GM21737 (cell line): Measurements from ENCODE around the gene ARFRP1.

Experiments
- ATAC-seq: cut with Tn5 transposase; IDR thresholded peaks from one replicate; pipeline ENCODE4 v1.9.1; 2021; ENCODE audit warnings: mild to moderate bottlenecking, moderate library complexity; ENCODE audit not compliant: unreplicated experiment

The ARFRP1 gene, protein sequence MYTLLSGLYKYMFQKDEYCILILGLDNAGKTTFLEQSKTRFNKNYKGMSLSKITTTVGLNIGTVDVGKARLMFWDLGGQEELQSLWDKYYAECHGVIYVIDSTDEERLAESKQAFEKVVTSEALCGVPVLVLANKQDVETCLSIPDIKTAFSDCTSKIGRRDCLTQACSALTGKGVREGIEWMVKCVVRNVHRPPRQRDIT

GRCh38 chr20:63707558-63708300, at the start of gene ARFRP1, which contains the start of gene ZGPAT:
Gene ARFRP1 (minus strand): TSS chr20:63707976. CDS start chr20:63707091, 885 bp downstream.
Gene ZGPAT (plus strand): TSS chr20:63708039. CDS start chr20:63708581, 542 bp downstream.
- ATAC-seq: peak; percentile 61

- no peak for ATAC-seq
Observed at GRCh38 chr20:63756648-63756991, 48.8 kb upstream of the ARFRP1 start.

DNA sequence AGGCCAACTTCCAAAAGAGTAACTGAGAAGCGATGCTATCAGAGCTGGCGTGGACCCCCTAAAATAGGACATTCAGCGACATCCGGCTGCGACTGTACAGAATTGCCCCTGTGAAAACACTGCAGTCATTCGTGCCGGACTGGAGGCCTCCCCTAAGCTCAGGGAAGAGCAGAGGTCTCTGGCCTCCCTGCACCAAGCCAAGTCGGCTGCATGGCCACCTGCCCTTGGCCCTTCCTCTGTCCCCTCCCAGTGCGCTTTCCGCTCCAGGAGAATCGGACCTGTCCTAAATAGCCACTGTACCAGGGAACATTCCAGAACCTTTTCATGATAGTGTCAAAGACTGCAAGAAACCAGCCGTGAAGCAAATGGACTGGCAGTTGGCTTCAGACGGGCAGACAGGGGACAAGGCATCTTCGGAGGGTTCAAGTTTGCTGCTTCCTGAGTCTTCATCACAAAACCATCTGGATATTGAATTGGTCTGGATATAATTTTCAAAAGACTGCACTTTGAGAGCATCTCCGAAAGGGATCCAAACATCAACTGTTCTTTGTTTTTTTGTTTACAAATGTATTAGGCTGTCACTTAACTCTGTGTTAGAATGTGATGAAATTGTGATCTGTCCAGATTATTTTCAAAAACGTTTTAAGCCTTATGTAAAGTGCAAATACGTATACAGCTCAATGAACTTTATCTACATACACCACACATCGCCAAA, 48.3 kb upstream of the ARFRP1 start:
- ATAC-seq: no peak

DNA sequence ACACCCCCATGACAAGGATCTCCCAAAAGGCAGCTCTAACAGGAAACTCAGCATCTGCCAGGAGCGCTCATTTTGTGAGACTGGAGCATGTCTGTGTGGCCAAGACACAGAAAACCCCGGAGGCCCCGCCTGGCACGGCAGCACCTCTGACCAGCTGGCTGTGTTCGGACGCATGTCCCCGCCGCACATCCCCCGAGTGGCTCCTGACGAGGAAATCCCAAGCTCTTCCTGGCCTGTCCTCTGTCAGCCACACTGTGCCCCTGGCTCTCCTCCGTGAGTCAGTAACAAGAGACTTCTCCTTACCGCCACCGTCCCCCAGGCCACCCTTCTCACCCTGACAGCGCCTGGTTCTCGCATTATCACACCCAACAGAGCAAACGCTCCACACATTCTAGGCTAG, 46.2 kb upstream of the ARFRP1 start:
- no peak for ATAC-seq

- ATAC-seq: no peak
Observed at GRCh38 chr20:63753381-63753780, 45.6 kb upstream of the ARFRP1 start.

DNA sequence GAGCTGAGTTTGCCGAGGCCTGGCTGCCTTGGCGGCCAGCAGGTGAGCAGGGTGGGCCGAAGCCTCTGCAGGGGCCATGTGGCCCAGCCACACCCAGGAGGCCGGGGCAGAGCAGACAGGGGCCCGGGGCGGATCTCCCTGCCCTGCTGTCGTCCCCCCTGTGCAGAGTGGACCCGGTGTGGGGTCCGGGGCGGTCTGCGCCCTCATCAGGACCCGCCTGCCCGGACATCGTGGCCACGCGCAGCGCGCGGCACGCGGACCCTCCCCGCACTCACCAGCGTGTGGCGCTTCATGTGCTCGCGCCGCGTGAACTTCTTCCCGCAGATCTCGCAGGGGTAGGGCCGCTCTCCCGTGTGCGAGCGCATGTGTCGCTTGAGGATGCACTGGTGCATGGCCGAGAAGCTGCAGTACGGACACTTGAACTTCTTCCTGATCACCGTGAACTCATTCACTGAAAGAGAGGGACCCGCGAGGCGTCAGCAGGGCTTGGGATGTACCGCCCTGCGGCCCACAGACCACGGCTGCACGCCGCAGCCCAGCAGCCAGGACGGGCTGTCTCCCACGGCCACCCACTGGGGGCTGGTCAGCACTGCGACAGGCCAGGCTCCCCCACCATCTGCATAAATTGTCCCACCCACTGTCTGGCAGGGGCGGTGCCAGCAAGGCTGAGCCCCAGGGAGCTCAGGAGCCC, 44.8 kb upstream of the ARFRP1 start:
- no peak for ATAC-seq

DNA sequence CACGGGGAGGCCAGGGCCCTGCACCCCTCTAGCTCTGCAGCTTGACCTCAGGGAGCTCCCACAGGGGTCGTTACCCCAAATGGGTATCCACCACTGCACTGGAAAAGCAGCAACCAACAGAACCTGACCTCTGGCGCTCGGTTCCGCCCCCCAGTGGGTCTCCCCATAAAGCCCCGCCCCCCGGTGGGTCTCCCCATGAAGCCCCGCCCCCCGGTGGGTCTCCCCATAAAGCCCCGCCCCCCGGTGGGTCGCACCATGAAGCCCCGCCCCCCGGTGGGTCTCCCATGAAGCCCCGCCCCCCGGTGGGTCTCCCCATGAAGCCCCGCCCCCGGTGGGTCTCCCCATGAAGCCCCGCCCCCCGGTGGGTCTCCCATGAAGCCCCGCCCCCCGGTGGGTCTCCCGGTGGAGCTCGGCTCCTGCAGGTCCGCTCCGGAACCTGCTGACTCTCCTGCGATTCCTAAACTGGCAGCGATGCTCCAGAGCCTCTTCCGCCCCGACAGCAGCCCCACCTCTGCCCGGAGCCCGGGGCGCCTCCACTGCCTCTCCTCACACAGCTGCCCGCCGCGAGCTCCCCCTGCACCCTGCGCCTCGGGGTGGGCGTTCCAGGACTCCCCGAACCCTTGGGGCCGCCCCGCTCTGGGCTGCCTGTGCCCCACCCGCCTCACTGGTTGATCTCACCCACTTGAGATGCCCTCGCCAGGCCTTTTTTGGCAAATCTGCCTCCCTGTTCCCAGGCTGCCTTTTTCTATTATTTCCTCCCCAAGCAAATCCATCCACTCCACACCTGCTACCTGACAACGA, 43.9 kb upstream of the ARFRP1 start:
- no peak for ATAC-seq

DNA sequence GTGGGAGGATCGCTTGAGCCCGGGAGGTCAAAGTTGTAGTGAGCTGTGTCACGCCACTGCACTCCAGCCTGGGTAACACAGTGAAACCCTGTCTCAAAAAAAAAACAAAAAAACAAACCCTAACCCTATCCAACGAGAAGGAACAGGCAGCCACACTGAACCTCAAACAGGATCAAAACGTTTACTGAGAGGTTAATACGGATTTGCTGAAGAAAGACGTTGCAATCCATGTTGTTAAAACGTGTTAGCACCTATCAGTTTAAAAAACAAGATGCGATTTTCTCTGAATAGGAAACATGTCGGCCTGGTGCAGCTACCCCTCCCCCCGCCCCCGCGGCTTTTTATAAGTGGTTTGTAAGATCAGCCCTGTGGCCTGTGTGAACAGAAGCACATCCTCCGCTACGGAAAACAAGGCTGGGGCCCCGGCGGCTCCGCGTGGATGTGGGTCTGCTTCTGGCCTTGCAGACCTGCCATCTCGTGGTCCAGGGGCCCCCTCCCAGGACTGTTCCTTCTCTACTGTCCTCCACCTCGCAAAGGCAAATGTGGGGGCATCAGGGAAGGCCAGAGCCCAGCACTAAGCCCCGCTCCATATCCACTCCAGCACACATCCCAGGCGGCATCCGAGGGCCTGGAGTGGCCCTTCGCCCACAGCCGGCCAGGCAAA, 43.2 kb upstream of the ARFRP1 start:
- ATAC-seq: no peak

DNA sequence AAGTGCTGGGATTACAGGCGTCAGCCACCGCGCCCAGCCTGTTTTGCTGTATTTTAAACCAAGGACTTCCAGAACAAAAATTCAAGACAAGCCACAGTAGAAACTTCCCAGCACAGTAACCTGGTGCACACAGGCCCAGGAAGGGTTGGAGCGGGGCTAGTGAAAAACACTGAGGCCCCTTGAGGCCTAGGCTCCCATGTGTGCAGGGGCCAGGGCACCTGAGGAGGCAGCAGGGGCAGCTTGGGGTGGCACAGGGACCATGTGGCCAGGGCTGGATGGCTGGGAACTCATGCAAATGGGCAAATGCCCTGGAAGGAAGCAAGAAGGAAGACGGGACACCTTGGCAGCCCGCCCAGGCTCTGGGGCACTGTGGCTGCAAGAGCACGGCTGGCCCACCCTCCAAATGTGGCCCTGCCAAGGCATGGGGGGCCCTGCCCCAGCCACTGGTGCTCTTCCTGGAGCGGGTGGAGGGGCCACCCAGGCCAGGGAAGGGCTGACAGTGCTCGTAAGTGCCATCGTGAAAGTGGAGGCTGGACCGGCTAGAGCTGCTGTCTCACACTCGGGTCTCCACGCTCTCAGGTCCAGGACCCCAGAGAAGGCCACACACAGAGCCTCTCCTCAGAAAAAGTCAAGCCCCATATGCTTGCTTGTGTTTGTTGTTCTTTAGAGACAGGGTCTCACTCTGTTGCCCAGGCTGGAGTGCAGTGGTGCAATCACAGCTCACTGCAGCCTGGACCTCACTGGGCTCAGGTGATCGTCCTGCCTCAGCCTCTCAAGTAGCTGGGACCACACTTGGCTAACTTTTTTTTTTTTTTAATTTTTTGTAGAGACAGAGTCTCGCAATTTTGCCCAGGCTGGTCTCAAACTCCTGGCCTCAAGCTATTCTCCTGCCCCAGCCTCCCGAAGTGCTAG, 42.1 kb upstream of the ARFRP1 start:
- no peak for ATAC-seq

DNA sequence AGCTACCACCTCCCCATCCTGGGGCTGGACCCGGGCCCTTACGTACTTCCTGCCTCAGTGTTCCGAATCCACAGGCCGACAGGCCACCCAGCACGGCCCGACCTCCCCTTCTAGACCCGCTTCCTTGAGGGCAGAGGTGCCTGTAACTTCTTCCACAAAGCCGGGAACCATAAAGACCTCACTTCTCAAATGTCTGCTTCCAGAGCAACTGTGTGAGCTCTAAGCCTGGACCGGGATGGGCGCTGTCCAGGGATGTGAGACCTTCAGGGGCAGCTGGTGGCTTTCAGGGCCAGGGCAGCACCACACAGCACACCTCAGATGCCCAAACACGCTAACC, 41.1 kb upstream of the ARFRP1 start:
- no peak for ATAC-seq

DNA sequence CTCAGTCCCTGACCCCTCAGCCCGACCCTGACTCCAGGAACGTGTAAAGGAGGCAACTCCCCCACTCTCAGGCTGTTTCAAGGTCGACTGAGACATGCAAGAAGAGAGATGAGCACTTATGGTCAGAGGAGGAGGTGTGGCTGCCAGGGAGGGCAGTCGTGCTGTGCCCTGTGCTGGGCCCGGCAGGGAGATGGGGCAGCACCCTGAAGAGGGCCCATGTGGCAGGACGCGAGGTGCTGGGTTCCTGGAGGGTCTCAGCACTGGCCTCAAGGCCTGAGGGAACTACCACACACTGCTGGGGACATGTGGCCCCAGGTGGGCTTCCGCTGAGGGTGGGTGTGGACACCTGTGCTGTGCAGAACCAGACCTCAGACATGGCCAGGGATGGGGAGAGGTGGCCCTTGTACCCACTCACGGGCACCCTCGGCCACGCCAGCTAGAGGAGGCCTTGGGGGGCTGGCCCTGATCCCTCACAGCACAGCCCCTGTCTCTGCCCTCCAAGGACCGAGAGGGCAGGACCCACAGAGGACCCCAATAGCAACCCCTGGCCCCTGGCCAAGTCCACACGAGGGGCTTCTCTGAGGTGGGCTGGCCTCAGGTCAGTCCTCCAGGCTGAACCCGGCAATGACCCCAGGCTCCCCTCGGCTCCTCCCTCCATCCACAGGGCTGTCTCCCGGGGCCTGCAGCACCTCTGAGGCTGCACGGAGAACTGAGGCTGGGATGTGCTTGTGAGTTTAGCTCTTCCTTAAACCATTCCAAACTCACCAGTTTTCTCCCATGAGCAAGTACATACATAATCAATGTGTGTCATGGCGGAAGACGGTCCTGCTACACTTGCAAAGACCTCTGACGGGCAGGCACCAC, 40.5 kb upstream of the ARFRP1 start:
- ATAC-seq: no peak

DNA sequence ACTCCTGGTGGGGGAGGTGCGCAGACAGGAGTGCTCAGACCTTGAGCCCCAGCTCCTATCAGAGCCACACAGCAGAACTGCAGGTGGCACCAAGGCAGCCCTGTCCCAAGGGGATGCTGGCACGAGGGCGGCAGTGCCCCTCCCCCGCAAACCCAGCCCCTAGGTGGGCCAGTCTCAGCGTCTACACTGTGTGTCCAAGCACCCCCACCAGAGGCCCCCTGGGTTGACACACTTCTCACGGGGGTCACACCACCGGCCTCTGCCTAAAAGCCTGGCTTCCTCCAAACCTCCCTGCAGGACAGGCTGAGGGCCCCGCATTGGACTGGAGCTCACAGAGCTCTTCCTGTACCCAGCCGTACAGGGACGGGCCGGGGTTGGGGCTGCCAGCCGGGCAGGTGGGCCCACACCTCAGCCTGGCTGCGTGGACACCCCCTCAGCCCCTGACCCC, 39.9 kb upstream of the ARFRP1 start:
- no peak for ATAC-seq

DNA sequence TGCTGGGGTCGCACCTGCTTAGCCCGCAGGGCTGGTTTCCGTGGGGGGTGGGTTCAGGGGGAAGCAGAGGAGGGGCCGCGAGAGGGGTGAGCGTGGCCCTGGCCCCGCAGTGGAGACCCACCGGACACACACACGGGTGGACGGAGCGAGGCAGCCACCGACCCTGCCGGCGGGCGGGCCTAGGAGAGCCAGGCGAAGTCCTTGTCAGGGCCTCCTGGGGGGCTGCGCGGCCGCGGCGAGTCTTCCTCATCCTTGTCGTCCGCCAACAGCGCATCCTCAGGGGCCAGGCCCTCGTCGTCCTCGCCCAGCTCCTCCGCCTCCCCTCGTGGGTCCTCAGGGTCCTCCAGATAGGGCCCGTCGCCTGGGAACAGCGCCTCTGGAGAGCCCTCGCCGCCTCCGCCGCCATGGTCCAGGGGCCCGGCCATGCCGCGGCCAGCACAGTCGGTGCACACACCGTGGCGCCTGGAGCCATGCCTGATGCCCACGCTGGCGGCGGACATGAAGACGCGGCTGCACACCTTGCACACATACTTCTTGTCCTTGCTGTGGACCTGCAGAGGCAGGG, 39.1 kb upstream of the ARFRP1 start:
- no peak for ATAC-seq

DNA sequence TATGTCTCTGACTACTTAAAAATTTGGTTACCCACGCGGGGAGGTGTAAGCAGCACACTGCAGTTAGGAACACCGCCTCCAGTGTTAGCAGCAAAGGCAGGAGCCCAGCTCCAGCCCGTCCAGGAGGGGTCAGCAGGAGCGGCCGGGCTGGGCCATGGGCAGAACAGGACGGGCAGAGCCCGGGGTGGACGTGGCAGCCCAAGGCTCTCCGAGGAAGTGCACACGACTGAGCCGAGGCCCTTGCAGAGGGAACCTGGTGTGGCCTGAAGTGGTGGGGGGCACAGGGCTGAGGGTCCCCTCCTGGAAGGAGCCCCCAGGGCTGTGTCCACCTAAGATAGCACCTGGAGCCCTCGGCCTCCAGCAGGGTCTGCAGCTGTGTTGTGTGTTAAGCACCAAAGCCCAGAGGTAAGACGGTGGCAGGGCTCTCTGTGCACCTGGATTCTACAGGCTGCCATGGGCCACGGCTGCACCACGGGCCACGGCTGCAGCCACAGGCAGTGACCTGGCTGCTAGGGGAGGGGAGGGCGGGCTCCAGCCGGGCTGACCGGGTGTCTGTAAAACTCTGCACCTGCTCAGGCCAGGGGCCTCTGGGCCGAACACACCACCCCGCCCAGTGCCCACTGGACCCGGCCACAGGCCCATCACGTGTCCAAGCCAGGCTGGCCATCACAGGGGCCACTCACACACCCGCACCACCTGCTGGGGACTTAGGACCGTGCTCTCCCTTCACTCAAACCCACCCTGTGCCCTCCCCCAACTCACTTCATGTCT, 38.4 kb upstream of the ARFRP1 start:
- ATAC-seq: no peak

DNA sequence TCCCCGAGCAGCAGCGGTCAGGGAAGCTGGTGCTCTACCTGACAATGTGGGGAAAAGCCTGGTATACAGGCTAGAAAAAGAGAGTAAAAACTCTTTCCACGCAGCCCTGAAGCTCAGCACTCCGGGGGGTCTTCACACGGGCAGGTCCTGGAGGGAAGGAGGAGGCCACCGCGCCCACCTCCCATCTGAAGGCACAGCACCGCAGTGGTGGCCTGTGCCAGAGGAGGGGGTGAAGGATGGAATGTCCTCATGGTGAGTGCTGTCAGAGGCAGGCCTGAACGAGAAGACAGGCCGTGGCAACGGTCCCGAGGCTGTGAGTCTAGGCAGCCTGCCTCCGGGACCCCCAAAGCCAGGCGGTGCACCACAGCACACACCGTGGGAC, 37.6 kb upstream of the ARFRP1 start:
- no peak for ATAC-seq

- no peak for ATAC-seq
Observed at GRCh38 chr20:63744574-63745423, 37.0 kb upstream of the ARFRP1 start.
